Activated CD8-positive, alpha-beta memory T cell treated with anti-CD3 and anti-CD28 coated beads, Interleukin-2, amount 10 ng/mL, durations not matched to agents 7 days and 5 days (primary cell): ENCODE data around the gene TKTL1. TPM values are rescaled to one million over a fixed set of nuclear protein-coding genes. Genes with fewer than 3 reads are reported as not detected.
"Not testable (repeated sequence)": the region's sequence is repeated elsewhere in the genome, so short reads cannot be mapped to it uniquely, and the experiment has no call there.

Experiments
- ATAC-seq: fragments of 150-1000 bp; cut with Tn5 transposase; one replicate; pipeline ENCODE4 v1.10.0; 2021; ENCODE audit warnings: moderate library complexity
- CTCF ChIA-PET: fragments of 350-600 bp; sonication (Branson Sonifier 250); formaldehyde crosslinking; loops from one replicate; lab custom pipeline; 2021; ENCODE audit warnings: antibody characterized with exemption; lab: Charles Lee
- DNase-seq: peaks from one replicate; pipeline ENCODE4 v3.0.0-alpha.2; 2020
- H3K27ac Mint-ChIP-seq: one replicate; pipeline ENCODE4 v1.8.0; 2021; ENCODE audit warnings: mild to moderate bottlenecking, mixed read lengths
- H3K27me3 Mint-ChIP-seq: one replicate; pipeline ENCODE4 v1.8.0; 2021; ENCODE audit warnings: mixed read lengths
- H3K36me3 Mint-ChIP-seq: one replicate; pipeline ENCODE4 v1.8.0; 2021; ENCODE audit warnings: mild to moderate bottlenecking, mixed read lengths
- H3K4me1 Mint-ChIP-seq: one replicate; pipeline ENCODE4 v1.8.0; 2021; ENCODE audit warnings: mixed read lengths
- H3K4me3 Mint-ChIP-seq: one replicate; pipeline ENCODE4 v1.8.0; 2021; ENCODE audit warnings: mild to moderate bottlenecking, moderate library complexity, mixed read lengths
- H3K9me3 Mint-ChIP-seq: one replicate; pipeline ENCODE4 v1.8.0; 2022; ENCODE audit warnings: low read depth, mixed read lengths
- total RNA-seq, 2 experiments: library from RNA; stranded (reverse); gene quantifications; one replicate each; pipeline ENCODE4 v1.2.3, GENCODE V29; 2021

Gene TKTL1, protein sequence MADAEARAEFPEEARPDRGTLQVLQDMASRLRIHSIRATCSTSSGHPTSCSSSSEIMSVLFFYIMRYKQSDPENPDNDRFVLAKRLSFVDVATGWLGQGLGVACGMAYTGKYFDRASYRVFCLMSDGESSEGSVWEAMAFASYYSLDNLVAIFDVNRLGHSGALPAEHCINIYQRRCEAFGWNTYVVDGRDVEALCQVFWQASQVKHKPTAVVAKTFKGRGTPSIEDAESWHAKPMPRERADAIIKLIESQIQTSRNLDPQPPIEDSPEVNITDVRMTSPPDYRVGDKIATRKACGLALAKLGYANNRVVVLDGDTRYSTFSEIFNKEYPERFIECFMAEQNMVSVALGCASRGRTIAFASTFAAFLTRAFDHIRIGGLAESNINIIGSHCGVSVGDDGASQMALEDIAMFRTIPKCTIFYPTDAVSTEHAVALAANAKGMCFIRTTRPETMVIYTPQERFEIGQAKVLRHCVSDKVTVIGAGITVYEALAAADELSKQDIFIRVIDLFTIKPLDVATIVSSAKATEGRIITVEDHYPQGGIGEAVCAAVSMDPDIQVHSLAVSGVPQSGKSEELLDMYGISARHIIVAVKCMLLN
- 1 to 10 TPM in 1 of 2 experiments, under 1 TPM in 1; 0.75 to 1.1 TPM for total RNA-seq

GRCh38 chrX:154295664-154296310 lies at the start of gene TKTL1:
TKTL1 (plus strand) TSS chrX:154295795; CDS start chrX:154295860, 65 bp downstream.
- Mint-ChIP-seq H3K4me3 (no peak within 1 kb of the TSS), H3K36me3 (no peaks in the 10 kb centered on the region), H3K4me1 (no peaks in the 10 kb centered on the region), H3K9me3 (no peaks in the 10 kb centered on the region), H3K27me3 (no peaks in the 10 kb centered on the region), H3K27ac (no peak within 1 kb of the TSS)
- CTCF ChIA-PET, result interaction anchor here (1.0 kb wide), 1 partner anchor 282 kb away, joined by 3 read pairs; no protein-coding TSS in a partner anchor
- ATAC-seq (no peak), DNase-seq (no peak)

DNA sequence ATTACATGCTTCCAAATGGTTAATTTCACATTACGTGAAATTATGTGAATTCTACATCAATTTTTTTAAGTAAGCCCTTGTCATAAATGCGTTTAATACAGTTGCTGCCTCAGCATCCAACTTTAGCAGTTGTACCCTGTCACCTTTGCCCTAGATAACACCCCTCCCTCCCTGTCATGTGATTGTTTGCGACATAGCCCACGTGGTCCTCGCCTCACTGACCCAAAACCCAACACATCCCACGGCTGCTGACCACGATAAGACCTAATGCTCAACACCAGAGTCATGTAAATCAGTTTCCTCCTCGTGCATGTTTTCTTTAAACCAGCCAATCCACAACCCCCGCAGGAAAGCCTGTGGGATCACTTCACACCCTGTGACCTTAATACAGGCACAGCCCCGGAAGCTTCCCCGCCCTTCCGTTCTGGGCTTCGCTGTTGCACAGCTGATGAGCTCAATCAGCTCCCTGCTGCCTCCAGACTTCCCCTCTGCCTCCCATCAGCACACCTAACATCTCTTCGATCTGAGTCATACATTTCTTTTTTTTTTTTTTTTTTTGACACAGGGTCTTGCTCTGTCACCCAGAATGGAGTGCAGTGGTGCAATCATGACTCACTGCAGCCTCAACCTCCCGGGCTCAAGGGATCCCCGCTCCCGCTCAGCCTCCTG lies 48.1 kb upstream of the TKTL1 start:
- CTCF ChIA-PET, H3K4me3 Mint-ChIP-seq, DNase-seq, H3K9me3 Mint-ChIP-seq, H3K27ac Mint-ChIP-seq, H3K36me3 Mint-ChIP-seq, H3K27me3 Mint-ChIP-seq, H3K4me1 Mint-ChIP-seq: not testable (repeated sequence)
- peak; percentile 98 for ATAC-seq

DNA sequence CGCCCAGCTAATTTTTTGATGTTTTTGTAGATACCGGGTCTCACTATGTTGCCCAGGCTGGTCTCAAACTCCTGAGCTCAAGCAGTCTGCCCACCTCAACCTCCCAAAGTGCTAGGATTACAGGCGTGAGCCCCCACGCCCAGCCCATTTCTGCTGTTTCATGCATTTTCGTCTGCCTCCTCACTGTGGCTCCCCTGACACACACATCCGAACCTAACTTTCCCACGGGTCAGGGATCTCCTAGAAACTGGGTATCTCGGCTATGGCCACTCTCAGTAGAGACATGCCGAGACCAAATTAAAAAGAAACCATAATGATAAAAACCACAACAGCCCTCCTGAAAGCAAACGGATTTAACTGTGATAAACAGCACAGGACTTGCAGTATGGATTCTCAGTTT lies 47.5 kb upstream of the TKTL1 start:
- H3K27me3 Mint-ChIP-seq, H3K9me3 Mint-ChIP-seq, H3K36me3 Mint-ChIP-seq, CTCF ChIA-PET, H3K27ac Mint-ChIP-seq, H3K4me3 Mint-ChIP-seq, DNase-seq, H3K4me1 Mint-ChIP-seq: not testable (repeated sequence)
- ATAC-seq, result peak; percentile 20

DNA sequence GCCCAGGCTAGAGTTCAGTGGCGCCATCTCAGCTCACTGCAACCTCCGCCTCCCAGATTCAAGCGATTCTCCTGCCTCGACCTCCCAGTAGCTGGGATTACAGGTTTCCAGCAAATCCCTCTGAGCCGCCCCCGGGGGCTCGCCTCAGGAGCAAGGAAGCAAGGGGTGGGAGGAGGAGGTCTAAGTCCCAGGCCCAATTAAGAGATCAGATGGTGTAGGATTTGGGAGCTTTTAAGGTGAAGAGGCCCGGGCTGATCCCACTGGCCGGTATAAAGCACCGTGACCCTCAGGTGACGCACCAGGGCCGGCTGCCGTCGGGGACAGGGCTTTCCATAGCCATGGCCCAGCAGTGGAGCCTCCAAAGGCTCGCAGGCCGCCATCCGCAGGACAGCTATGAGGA lies 38.3 kb upstream of the TKTL1 start, which contains the start of gene OPN1MW3:
Gene OPN1MW3, plus strand, starts transcription at position 301 of the 400 bp plus-strand sequence. Its CDS starts 38 bp downstream, at position 339.
- H3K4me3 Mint-ChIP-seq, ATAC-seq, CTCF ChIA-PET, H3K27me3 Mint-ChIP-seq, H3K36me3 Mint-ChIP-seq, H3K27ac Mint-ChIP-seq, DNase-seq, H3K4me1 Mint-ChIP-seq, H3K9me3 Mint-ChIP-seq: not testable (repeated sequence)

DNA sequence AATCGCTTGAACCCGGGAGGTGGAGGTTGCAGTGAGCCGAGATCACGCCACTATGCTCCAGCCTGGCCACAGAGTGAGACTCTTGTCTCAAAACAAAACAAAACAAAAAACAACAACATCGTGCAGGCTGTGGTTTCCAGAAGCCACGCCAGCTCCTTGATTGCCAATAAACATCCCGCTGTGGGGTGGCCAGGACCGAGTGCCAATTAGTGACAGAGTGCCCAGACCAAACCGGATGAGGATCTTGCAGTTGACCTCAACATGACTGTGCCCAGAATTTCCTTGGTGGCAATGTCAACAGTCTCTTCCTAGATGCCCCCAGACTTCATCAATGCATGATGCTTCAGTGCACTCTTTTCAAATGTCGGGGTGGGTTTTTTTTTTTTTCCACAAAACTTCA lies 36.9 kb upstream of the TKTL1 start:
- H3K27me3 Mint-ChIP-seq, H3K9me3 Mint-ChIP-seq, CTCF ChIA-PET, DNase-seq, H3K36me3 Mint-ChIP-seq, H3K27ac Mint-ChIP-seq, H3K4me3 Mint-ChIP-seq, ATAC-seq, H3K4me1 Mint-ChIP-seq: not testable (repeated sequence)

DNA sequence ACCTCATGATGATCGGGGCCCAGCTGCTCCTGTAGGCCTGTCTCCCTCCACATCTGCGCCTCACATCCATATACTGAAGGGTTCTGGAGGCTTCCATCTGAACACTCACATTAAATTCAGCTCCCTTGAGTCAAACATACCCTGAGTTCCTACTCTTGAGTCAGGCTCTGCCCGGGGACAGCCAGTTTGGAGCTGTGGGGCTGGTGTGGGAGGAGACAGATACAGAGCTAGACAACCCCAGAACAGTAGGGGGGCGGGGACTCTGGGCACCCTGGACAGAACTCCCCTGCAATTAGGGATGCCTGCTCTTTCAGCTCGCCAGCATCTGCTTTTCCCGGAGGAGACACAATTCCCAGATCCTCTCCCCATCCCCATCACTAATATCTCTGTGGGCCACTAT lies 32.5 kb upstream of the TKTL1 start:
- DNase-seq, H3K27ac Mint-ChIP-seq, H3K9me3 Mint-ChIP-seq, H3K4me1 Mint-ChIP-seq, H3K27me3 Mint-ChIP-seq, CTCF ChIA-PET, H3K4me3 Mint-ChIP-seq, ATAC-seq, H3K36me3 Mint-ChIP-seq: not testable (repeated sequence)

- CTCF ChIA-PET, H3K36me3 Mint-ChIP-seq, H3K9me3 Mint-ChIP-seq, DNase-seq, H3K27ac Mint-ChIP-seq, H3K27me3 Mint-ChIP-seq, H3K4me1 Mint-ChIP-seq, ATAC-seq, H3K4me3 Mint-ChIP-seq: not testable (repeated sequence)
These were observed 26.4 kb upstream of the TKTL1 start for GRCh38 chrX:154269245-154269644.

DNA sequence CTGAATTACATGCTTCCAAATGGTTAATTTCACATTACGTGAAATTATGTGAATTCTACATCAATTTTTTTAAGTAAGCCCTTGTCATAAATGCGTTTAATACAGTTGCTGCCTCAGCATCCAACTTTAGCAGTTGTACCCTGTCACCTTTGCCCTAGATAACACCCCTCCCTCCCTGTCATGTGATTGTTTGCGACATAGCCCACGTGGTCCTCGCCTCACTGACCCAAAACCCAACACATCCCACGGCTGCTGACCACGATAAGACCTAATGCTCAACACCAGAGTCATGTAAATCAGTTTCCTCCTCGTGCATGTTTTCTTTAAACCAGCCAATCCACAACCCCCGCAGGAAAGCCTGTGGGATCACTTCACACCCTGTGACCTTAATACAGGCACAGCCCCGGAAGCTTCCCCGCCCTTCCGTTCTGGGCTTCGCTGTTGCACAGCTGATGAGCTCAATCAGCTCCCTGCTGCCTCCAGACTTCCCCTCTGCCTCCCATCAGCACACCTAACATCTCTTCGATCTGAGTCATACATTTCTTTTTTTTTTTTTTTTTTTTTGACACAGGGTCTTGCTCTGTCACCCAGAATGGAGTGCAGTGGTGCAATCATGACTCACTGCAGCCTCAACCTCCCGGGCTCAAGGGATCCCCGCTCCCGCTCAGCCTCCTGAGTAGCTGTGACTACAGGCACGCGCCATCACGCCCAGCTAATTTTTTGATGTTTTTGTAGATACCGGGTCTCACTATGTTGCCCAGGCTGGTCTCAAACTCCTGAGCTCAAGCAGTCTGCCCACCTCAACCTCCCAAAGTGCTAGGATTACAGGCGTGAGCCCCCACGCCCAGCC lies 10.9 kb upstream of the TKTL1 start:
- DNase-seq, H3K4me3 Mint-ChIP-seq, H3K4me1 Mint-ChIP-seq, H3K27ac Mint-ChIP-seq, H3K27me3 Mint-ChIP-seq, CTCF ChIA-PET, H3K36me3 Mint-ChIP-seq, H3K9me3 Mint-ChIP-seq: not testable (repeated sequence)
- peak; percentile 98 for ATAC-seq

DNA sequence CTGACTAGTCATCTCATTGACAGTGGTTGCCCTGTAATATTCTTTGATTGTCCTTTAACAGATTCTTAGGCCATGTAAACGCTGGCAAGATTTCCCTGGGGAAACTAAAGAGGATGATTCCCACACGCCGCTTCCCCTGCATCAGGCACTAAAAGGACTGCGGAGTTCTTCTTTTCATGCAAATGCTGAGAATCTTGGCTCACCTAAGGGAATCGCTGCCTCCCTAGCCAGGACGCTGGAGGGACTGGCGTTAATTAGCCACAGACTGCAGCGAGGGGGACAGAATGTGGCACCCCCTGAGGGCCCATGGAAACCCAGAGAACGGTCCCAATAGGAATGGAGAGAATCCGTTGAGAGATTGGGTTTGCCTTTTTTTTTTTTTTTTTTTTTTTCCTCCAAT lies 9.2 kb upstream of the TKTL1 start:
- DNase-seq, ATAC-seq, CTCF ChIA-PET, H3K9me3 Mint-ChIP-seq, H3K4me3 Mint-ChIP-seq, H3K27ac Mint-ChIP-seq, H3K4me1 Mint-ChIP-seq, H3K36me3 Mint-ChIP-seq, H3K27me3 Mint-ChIP-seq: not testable (repeated sequence)

DNA sequence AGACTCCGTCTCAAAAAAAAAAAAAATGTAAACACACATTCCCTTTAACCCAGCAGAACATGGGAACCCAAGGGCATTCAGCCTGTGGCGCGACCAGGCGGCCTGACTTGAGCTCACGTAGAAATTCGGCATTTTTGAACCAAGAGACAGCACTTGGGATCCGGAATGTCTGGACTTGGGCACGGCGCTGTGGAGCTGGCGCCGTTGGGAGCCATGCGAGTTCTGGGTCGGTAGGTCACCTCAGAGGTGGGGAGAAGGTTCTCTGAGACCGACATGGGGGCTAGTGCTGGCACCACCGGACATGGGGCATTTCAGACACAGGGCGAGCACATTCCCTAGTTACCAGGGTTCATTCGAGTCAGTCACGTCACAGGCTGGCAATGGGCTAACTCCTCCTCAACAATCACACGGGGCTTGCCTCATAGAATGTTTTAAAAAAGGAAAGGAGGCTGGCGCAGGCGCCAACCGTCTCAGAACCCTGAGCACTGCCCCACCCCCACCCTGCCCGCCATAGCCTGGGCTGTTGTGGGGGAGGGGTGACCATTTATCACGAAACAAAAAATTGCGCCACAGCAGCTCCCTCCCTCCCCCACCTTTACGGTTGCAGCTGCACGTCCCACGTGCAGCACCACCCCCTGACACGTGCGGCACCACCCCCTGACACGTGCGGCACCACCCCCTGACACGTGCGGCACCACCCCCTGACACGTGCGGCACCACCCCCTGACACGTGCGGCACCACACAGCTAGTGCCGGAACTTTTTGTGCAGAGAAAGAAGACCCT lies 612 bp upstream of the TKTL1 start, which contains the start of gene TEX28:
Gene TEX28, minus strand, starts transcription at position 334 of the 784 bp plus-strand sequence. CDS start 3,007 bp downstream, outside the sequence.
- CTCF ChIA-PET, result interaction anchor here (1.0 kb wide), 1 partner anchor 281 kb away, joined by 3 read pairs; no protein-coding TSS in a partner anchor
- ATAC-seq (no peak), DNase-seq (no peak)
- Mint-ChIP-seq H3K9me3 (no peaks in the 10 kb centered on the region), H3K4me3 (no peak within 1 kb of the TSS), H3K27me3 (no peaks in the 10 kb centered on the region), H3K36me3 (no peaks in the 10 kb centered on the region), H3K27ac (no peak within 1 kb of the TSS), H3K4me1 (no peaks in the 10 kb centered on the region)

DNA sequence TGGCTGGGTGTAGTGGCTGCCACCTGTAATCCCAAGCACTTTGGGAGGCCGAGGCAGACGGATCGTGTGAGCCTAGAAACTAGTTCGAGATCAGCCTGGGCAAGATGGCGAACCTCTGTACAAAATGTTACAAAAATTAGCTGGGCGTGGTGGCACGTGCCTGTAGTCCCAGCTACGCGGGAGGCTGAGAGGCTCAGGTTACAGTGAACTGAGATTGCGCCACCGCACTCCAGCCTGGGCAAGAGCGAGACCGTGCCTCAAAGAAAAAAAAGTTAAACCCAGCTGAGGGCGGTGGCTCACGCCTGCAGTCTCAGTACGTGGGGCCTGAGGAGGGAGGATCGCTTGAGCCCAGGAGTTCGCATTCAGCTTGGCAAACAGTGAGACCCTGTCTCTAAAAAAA lies 1.1 kb downstream of the TKTL1 start:
- no peak for ATAC-seq
- H3K9me3 Mint-ChIP-seq, result no peaks in the 10 kb centered on the region
- no peaks in the 10 kb centered on the region for H3K36me3 Mint-ChIP-seq
- H3K27ac Mint-ChIP-seq, result no peak overlapping the region
- H3K4me3 Mint-ChIP-seq, result no peak overlapping the region
- DNase-seq, result no peak
- H3K27me3 Mint-ChIP-seq, result no peaks in the 10 kb centered on the region
- CTCF ChIA-PET, result no interaction called here
- H3K4me1 Mint-ChIP-seq, result no peaks in the 10 kb centered on the region

DNA sequence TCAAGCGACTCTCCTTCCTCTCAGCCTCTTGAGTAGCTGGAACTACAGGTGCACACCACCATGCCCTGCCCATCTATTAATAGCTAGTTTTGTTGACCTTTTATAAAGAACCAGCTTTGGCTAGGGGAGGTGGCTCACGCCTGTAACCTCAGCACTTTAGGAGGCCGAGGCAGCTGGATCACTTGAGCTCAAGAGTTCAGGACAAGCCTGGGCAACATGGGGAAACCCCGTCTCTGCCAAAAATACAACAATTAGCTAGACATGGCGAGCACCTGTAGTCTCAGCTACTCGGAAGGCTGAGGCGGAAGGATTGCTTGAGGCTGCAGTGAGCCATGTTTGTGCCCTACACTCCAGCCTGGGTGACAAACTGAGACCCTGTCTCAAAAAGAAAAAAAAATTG lies 2.7 kb downstream of the TKTL1 start:
- H3K9me3 Mint-ChIP-seq, result no peaks in the 10 kb centered on the region
- no peaks in the 10 kb centered on the region for H3K27me3 Mint-ChIP-seq
- no peaks in the 10 kb centered on the region for H3K36me3 Mint-ChIP-seq
- no peak overlapping the region for H3K27ac Mint-ChIP-seq
- CTCF ChIA-PET, result interaction anchor here (2.3 kb wide), 1 partner anchor 10 kb away, joined by 7 read pairs; no protein-coding TSS in a partner anchor
- DNase-seq, result no peak
- ATAC-seq, result no peak
- no peaks in the 10 kb centered on the region for H3K4me1 Mint-ChIP-seq
- no peak overlapping the region for H3K4me3 Mint-ChIP-seq
